Endothelial cell of umbilical vein (primary cell): ENCODE measurements around the gene NT5C. TPM values are rescaled to one million over a fixed set of nuclear protein-coding genes. Genes with fewer than 3 reads are reported as not detected.

ENCODE experiments used
- BruUV-seq: library from RNA; stranded (reverse); fragments of 400-500 nt; replicated peaks from 2 replicates; lab custom pipeline; 2021; lab: Mats Ljungman, UMichigan
- CTCF ChIA-PET: fragments of 300-600, 350-600 bp; sonication (Branson Sonifier 250); formaldehyde crosslinking; loops from one replicate; lab custom pipeline; 2021; ENCODE audit warnings: antibody characterized with exemption, inconsistent platforms; lab: Charles Lee
- POLR2A ChIA-PET: fragments of 300-600, 350-600 bp; sonication (Branson Sonifier 250); formaldehyde crosslinking; loops from one replicate; lab custom pipeline; 2021; ENCODE audit warnings: antibody characterized with exemption, inconsistent platforms; lab: Charles Lee
- DNase-seq: peaks from one replicate; pipeline ENCODE4 v3.0.0-alpha.2; 2011; ENCODE audit warnings: low read depth, low spot score
- FAIRE-seq: peaks from 2 replicates; lab custom pipeline; 2011; peaks lifted over from hg19 to GRCh38; lab: Jason Lieb, UNC
- H2AFZ ChIP-seq: 2 replicates; pipeline ENCODE4 v1.6.0; 2012; ENCODE audit warnings: low read depth, low read length, control low read depth, inconsistent platforms
- H3K27ac ChIP-seq: 2 replicates; pipeline ENCODE4 v1.5.1; 2011; ENCODE audit warnings: low read depth, mild to moderate bottlenecking, control low read depth, low read length, moderate library complexity; ENCODE audit not compliant: insufficient read depth
- H3K27me3 ChIP-seq, 2 experiments: 2 replicates each; pipeline versions ENCODE4 v1.6.0 to v1.6.1; 2011; ENCODE audit warnings: low read length in 2 of 2, mixed read lengths in 1 of 2; ENCODE audit not compliant: control insufficient read depth in 2 of 2, insufficient read depth in 2 of 2
- H3K36me3 ChIP-seq, 2 experiments: 2 replicates in 1 of 2; 3 replicates in 1 of 2; pipeline ENCODE4 v1.5.1; 2011; ENCODE audit warnings: low read length in 2 of 2, mild to moderate bottlenecking in 1 of 2, moderate library complexity in 1 of 2; ENCODE audit not compliant: control insufficient read depth in 2 of 2, insufficient read depth in 2 of 2; ENCODE audit errors: extremely low read depth in 1 of 2
- H3K4me1 ChIP-seq: 3 replicates; pipeline ENCODE4 v1.5.1; 2011; ENCODE audit warnings: mild to moderate bottlenecking, low read length; ENCODE audit not compliant: control insufficient read depth, insufficient read depth; ENCODE audit errors: extremely low read depth
- H3K4me2 ChIP-seq: 2 replicates; pipeline ENCODE4 v1.6.1; 2011; ENCODE audit warnings: low read length, control low read depth, mixed read lengths; ENCODE audit not compliant: insufficient read depth
- H3K4me3 ChIP-seq, 3 experiments: fragments of 200-600 bp in 1 of 3; sonication (generic), shearing (Covaris generic) in 1 of 3; replicated peaks in 1 of 3; 2 replicates each; pipeline ENCODE4 v1.5.1; 2011 to 2016; ENCODE audit warnings: control low read depth in 3 of 3, low read length in 3 of 3, mild to moderate bottlenecking in 2 of 3, inconsistent platforms in 1 of 3, low read depth in 1 of 3, moderate library complexity in 1 of 3; ENCODE audit not compliant: insufficient read depth in 1 of 3
- H3K79me2 ChIP-seq: 2 replicates; pipeline ENCODE4 v1.6.0; 2012; ENCODE audit warnings: low read length, inconsistent platforms; ENCODE audit not compliant: control insufficient read depth, insufficient read depth
- H3K9ac ChIP-seq: replicated peaks from 2 replicates; pipeline ENCODE3; 2011; ENCODE audit warnings: low read length, control low read depth; ENCODE audit not compliant: insufficient read depth; ENCODE audit errors: extremely low read depth
- H3K9me1 ChIP-seq: replicated peaks from 3 replicates; pipeline ENCODE4 v1.6.0; 2011; ENCODE audit warnings: mild to moderate bottlenecking, low read length; ENCODE audit not compliant: control insufficient read depth, insufficient read depth; ENCODE audit errors: extremely low read depth
- H3K9me3 ChIP-seq: replicated peaks from 2 replicates; pipeline ENCODE4 v1.5.1; 2012; ENCODE audit warnings: low read length, inconsistent platforms; ENCODE audit not compliant: control insufficient read depth, insufficient read depth
- H4K20me1 ChIP-seq: replicated peaks from 2 replicates; pipeline ENCODE3; 2011; ENCODE audit warnings: mild to moderate bottlenecking, low read length; ENCODE audit not compliant: control insufficient read depth, insufficient read depth; ENCODE audit errors: extremely low read depth
- CTCF ChIP-seq, 2 donors: IDR thresholded peaks; 1 replicate in 1 of 2; 2 replicates in 1 of 2; pipeline ENCODE4 v1.5.1; 2011; ENCODE audit warnings: low read length in 2 of 2, mild to moderate bottlenecking in 2 of 2, moderate library complexity in 2 of 2, control low read depth in 1 of 2, inconsistent platforms in 1 of 2, low read depth in 1 of 2; ENCODE audit not compliant: insufficient read depth in 1 of 2; ENCODE audit errors: extremely low read depth in 1 of 2
- EZH2 ChIP-seq: IDR thresholded peaks from 2 replicates; pipeline ENCODE4 v1.6.1; 2012; ENCODE audit warnings: borderline replicate concordance, low read depth, mild to moderate bottlenecking, moderate library complexity, low read length, inconsistent platforms; ENCODE audit not compliant: severe bottlenecking
- FOS ChIP-seq: IDR thresholded peaks from 2 replicates; pipeline ENCODE4 v1.6.1; 2011; ENCODE audit warnings: mild to moderate bottlenecking, low read length, moderate library complexity, borderline replicate concordance; ENCODE audit not compliant: insufficient read depth
- GATA2 ChIP-seq: IDR thresholded peaks from 2 replicates; pipeline ENCODE4 v1.7.0; 2011; ENCODE audit warnings: low read depth, mild to moderate bottlenecking, moderate library complexity, mixed read lengths, low read length; ENCODE audit not compliant: insufficient read length, insufficient read depth
- JUN ChIP-seq: IDR thresholded peaks from 2 replicates; pipeline ENCODE4 v1.6.1; 2011; ENCODE audit warnings: borderline replicate concordance, low read depth; ENCODE audit not compliant: insufficient read length, insufficient read depth
- MAX ChIP-seq: IDR thresholded peaks from 2 replicates; pipeline ENCODE4 v1.6.1; 2011; ENCODE audit not compliant: insufficient read depth, insufficient read length
- MYC ChIP-seq: IDR thresholded peaks from one replicate; pipeline ENCODE4 v1.6.1; 2011; ENCODE audit warnings: mild to moderate bottlenecking, low read depth, low read length
- POLR2A ChIP-seq: IDR thresholded peaks from 2 replicates; pipeline ENCODE4 v1.6.1; 2012; ENCODE audit warnings: low read depth, mild to moderate bottlenecking, control low read depth, low read length
- POLR2AphosphoS5 ChIP-seq: IDR thresholded peaks from 2 replicates; pipeline ENCODE4 v1.6.1; 2012; ENCODE audit warnings: low read depth, mild to moderate bottlenecking, control low read depth, low read length, moderate library complexity; ENCODE audit not compliant: insufficient read depth
- dilution Hi-C: fragments of 300-500 bp; cut with MboI; formaldehyde crosslinking; loops from one replicate; pipeline ENCODE4 v1.15.0; 2019; ENCODE audit warnings: low sequenced_read_pairs; ENCODE audit not compliant: extremely low pct_ligation_motif_present
- intact Hi-C: fragments of 100-400 bp; cut with micrococcal nuclease; formaldehyde crosslinking; loops from one replicate; pipeline ENCODE4 v1.10.0; 2022
- polyA plus RNA-seq, 4 experiments: library from polyadenylated mRNA; depleted of rRNA in 3 of 4; stranded (reverse) in 3 of 4; unstranded in 1 of 4; fragments of >200 nt; gene quantifications; 2 replicates each; pipeline versions ENCODE4 v1.2.1 to v1.2.3, GENCODE V29; 2011 to 2012; ENCODE audit warnings: missing spikeins in 1 of 4
- total RNA-seq: library from RNA; stranded (reverse); gene quantifications from 2 replicates; pipeline ENCODE4 v1.2.3, GENCODE V29; 2021

Gene NT5C
- total and polyA plus RNA-seq, 2 donors (not counting 3 experiments of a cell fraction or from before 2014, with no cell fraction given): 29.1 to 39.2 TPM

- Histone ChIP-seq H3K4me3 (no peak overlapping the region), H3K36me3 (no peaks in the 10 kb centered on the region), H3K4me2 (no peak overlapping the region), H3K9me3 (no peaks in the 10 kb centered on the region), H4K20me1 (no peaks in the 10 kb centered on the region), H3K9me1 (no peaks in the 10 kb centered on the region), H3K27ac (no peak overlapping the region), H3K9ac (no peak overlapping the region), H3K27me3 (no peaks in the 10 kb centered on the region), H2AFZ (no peak overlapping the region), H3K79me2 (no peaks in the 10 kb centered on the region), H3K4me1 (peaks cover 41% of the 10 kb centered on the region)
- intact Hi-C loops (loop anchor here (1.0 to 2.0 kb wide), 5 partner anchors 9 to 52 kb away; partner anchors contain the start of gene ATP5PD), dilution Hi-C loops (no loop called here)
- ChIA-PET POLR2A (no interaction called here), CTCF (interaction anchor here (2.9 to 4.1 kb wide), 3 partner anchors 20 to 28 kb away, joined by 13 to 35 read pairs (median 14); no protein-coding TSS in a partner anchor)
- TF ChIP-seq MAX: no peak
- TF ChIP-seq JUN: no peak
- no peak for TF ChIP-seq EZH2
- no peak for TF ChIP-seq GATA2
- TF ChIP-seq FOS: no peak
- TF ChIP-seq POLR2AphosphoS5: no peak
- no peak for TF ChIP-seq POLR2A
- TF ChIP-seq CTCF (IDR thresholded peaks at IDR 0.05; ENCODE audit: extremely low read depth in 1 of 2, insufficient read depth in 1 of 2, low read depth in 1 of 2, low read length in 2 of 2): no peak
- TF ChIP-seq MYC: no peak
- DNase-seq (no peak), FAIRE-seq (no peak)
- no TSS peak for BruUV-seq
These were observed 44.9 kb downstream of the NT5C start for GRCh38 chr17:75086496-75087181.
